Left colon (tissue), 2 donors: ENCODE results near the gene RAB5A. TPM values are rescaled to one million over a fixed set of nuclear protein-coding genes. Genes with fewer than 3 reads are reported as not detected.
A peak's percentile ranks its signal among the peaks of the same experiment; 100 is the strongest.
"Not testable (repeated sequence)": the region's sequence is repeated elsewhere in the genome, so short reads cannot be mapped to it uniquely, and the experiment has no call there.

Source experiments
- ATAC-seq: fragments of 200-7000 bp; cut with Tn5 transposase; one replicate; pipeline ENCODE4 v1.9.1; 2020; ENCODE audit warnings: mild to moderate bottlenecking, moderate library complexity
- DNase-seq, 2 donors: peaks; one replicate each; pipeline ENCODE4 v3.0.0-alpha.2; 2020
- intact Hi-C, 2 donors: fragments of 100-400 bp; cut with DNase I in 1 of 2; cut with micrococcal nuclease in 1 of 2; formaldehyde crosslinking; loops; one replicate each; pipeline versions ENCODE4 v1.11.2 to v1.14.0; 2022; cut with DNase I, micrococcal nuclease
- long read RNA-seq: library from polyadenylated mRNA; unstranded; transcript quantifications from one replicate; pipeline ENCODE4 v2.0.0, GENCODE V29; 2021
- total RNA-seq, 2 donors: library from RNA; stranded (reverse); fragmentation: NEBNext Ultra II Directional; extraction: Animal tissue kit (Norgen Biotek cat#: 25700); gene quantifications; one replicate each; pipeline ENCODE4 v1.2.1, GENCODE V29; 2021
- donor health status: DM: no; HTN: no; CAD: no.
- donor health status: DM: yes; HTN: yes; CAD: no.

RAB5A gene, protein sequence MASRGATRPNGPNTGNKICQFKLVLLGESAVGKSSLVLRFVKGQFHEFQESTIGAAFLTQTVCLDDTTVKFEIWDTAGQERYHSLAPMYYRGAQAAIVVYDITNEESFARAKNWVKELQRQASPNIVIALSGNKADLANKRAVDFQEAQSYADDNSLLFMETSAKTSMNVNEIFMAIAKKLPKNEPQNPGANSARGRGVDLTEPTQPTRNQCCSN
- 10 to 100 TPM; 67.1 to 75.5 TPM for total RNA-seq
- long read RNA-seq, transcript RAB5A-201 (6 exons, 2,536 nt): major isoform, 106 of 113 reads
- long read RNA-seq, partial matches to known transcripts: 1 of 113 reads
- long read RNA-seq, other reads (novel, unspliced or antisense): 6 of 113 reads

DNA sequence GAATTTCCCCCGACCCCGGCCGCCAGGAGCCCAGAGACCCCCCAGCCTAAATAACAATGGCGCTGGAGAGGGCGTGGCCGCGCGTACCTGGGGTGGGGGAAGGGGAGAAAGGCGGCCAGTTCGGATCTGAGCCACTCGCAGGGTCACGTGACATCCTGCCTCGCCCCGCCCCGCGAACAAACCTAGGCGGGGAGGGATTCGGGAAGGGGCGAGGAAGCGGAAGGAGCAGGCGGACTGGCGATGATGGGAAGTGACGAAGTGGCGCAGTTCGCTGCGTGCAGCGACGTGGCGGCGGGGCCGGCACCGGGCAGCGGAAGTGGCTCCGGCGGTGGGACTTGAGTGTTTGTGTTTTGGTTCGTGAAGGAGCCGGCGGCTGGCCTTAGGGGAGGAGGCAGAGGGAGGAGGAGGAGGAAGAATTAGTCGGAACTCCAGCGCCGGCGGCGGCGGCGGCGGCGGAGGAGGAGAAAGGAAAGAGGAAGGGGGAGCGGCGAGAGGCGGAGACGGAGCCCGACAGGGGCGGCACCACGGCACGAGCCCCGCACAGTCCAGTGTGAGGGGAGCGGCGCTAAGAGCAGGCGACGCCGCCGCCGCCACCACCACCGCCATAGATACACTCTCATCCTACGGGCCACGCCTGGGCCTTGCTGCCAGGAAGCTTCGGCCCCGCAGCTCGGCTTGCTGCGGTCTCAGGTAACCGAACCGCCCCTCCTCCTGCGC lies at the start of gene RAB5A:
Gene RAB5A, plus strand, starts transcription at position 266 of the 717 bp plus-strand sequence. CDS start 3,802 bp downstream, outside the sequence.
- intact Hi-C loops: loop anchor here in 1 of 2 donors (5.0 kb wide), 3 partner anchors 60 to 240 kb away; partner anchors contain the start of genes KAT2B and SGO1
- DNase-seq (peak; percentile 98 to 99), ATAC-seq (peak; percentile 88)

DNA sequence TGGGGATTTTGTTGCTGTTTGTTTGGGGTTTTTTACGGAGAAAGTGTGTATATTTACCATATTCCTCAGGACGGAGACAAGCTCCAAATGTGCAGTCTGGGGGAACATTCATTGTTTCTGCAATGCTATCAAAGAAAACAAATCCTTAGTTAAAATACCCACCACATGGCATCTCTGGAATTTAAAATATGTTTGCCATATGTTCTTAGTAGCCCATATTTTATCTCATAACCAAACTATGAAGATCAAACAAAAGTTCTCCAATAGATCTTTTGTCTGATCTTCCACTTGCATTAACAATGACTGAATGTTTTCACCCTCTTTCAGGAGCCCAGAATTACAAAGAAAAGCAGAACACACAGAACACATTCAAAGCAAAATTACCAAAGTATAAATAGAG lies 48.2 kb upstream of the RAB5A start:
- no peak for DNase-seq
- intact Hi-C loops: no loop called here

DNA sequence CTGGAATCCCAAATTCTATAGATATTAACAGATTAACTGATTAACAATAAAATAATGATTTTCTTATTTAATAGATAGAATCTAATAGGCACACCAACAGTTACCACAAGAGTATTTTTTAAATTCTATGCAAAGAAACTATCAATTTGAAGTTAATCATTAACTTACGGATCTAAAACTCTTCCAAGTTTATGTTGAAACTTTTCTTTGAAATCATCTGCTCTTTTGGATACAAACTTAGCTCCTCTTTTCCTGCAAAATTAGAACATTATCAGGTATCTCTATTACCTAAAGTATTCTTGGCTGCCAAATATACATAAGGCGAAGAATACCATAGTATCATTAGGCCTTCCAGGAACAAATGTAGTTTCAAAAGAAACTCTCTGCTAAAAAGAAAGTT lies 47.6 kb upstream of the RAB5A start:
- intact Hi-C loops: no loop called here
- DNase-seq: no peak
- no peak for ATAC-seq

More for the DNA sequence above, 48.2 kb upstream of the RAB5A start:
- no peak for ATAC-seq

DNA sequence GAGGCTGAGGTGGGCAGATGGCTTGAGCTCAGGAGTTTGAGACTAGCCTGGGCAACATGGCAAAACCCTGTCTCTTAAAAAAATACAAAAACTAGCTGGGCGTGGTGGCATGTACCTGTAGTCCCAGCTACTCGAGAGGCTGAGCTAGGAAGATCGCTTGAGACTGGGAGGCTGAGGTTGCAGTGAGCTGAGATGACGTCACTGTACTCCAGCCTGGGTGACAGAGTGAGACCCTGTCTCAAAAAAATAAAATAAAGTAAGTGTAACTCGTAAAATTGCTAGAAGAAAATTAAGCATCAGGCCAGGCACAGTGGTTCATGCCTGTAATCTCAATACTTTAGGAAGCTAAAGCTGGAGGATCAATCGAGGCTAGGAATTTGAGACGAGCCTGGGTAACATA lies 47.1 kb upstream of the RAB5A start:
- intact Hi-C loops: not testable (repeated sequence)

DNA sequence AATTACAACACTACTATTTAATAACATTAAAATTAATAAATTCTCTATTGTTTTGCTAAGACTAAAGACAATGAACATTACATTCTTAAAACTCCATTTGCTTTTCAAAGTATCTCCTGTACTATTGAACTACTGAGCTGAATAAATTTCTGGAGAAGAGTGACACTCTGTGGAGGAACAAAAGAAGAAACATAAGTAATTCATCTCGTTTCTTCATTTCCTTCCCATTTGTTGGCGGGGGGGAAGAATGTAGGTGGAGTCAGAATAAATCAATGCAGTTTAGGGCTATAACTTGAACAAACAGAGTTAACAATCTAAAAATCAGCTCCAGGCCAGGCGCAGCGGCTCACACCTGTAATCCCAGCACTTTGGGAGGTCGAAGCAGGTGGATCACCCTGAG lies 45.6 kb upstream of the RAB5A start:
- ATAC-seq (peak; percentile 85), DNase-seq (peak in 1 of 2 donors; percentile 14)
- intact Hi-C loops: no loop called here

More for the DNA sequence above, 47.1 kb upstream of the RAB5A start:
- DNase-seq, ATAC-seq: not testable (repeated sequence)

DNA sequence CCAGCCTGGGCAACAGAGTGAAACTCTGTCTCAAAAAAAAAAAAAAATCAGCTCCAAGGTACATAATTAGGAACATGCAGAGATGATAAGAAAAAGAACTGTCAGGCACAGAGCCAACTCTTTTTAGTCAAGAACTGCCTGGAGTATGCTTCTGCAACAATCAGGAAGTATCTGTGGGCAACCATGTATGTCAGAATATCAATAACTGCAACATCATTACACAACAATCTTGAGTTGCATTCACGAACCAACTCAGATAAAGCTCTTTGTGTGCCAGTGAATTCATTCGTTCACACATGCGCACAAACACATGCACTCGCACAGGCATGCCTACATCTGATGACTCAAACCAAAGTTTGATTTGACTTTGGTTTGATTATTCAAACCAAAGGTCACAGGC lies 45.0 kb upstream of the RAB5A start:
- intact Hi-C loops: no loop called here
- DNase-seq (no peak), ATAC-seq (peak; percentile 62)

DNA sequence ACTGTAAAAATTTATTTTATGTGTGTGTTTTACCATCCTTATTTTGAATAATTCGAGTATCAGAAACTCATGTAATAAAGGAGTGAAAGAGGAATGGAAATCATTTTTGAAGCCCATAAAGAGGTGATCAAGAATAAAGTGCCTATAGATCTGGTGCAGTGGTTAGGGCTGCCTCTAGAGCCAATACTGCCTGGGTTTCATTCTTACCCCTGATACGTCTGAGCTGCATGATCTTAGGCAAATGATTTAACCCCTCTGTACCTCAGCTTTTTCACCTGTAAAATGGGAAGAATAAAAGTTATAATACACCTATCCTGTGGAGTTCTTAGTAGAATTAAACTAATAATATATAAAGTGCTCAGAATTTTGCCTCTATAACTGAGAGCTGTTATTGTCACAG lies 43.2 kb upstream of the RAB5A start:
- intact Hi-C loops: no loop called here
- ATAC-seq (no peak), DNase-seq (no peak)

DNA sequence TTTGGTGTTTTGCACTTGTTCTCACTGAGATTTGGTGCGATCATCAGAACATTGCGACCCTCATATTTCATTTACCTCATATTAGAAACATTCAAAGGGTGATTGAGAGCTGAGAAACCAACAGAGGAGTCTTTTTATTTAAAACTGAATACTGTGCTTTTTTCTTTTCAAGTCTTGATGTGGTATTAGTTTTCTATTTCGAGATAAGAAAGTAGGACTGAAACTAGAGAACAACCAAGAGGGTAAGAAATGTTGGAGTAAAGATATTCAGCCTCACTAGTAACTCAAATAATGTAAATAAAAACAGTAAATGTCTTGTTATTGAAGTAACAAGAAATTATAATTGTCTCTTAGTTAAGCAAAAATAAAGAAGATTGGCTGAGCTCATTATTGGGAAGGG lies 39.4 kb upstream of the RAB5A start:
- ATAC-seq (no peak), DNase-seq (no peak)
- intact Hi-C loops: no loop called here

DNA sequence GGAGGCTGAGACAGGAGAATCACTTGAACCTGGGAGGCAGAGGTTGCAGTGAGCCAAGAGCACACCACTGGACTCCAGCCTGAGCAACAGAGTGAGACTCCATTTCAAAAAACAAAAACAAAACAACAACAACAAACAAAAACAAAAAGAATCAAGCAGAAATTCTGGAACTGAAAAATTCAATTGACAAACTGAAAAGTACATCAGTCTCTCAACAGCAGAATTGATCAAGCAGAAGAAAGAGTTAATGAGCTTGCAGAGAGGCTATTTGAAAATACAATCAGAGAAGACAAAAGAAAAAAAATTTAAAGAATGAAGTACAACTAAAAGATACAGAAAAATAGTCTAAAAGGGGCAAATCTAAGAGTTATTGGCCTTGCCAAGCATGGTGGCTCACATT lies 35.4 kb upstream of the RAB5A start:
- DNase-seq (no peak), ATAC-seq (no peak)
- intact Hi-C loops: no loop called here

DNA sequence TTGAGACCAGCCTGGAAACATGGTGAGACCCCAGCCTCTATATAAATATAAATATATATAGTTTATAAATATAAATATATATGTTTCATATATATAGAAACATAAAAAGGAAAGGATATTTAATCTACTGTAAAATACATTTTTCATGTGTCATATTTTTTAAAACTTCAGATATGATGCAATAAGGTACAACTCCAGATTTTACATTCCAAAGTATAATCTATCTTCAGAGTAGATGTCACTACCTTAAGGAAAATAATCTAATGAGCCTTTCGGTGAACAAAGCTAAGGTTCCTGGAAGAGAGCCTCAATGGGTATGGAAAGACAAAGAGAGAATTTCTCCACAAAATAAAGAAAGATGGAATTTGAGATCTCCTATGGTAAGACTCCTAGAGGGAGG lies 29.7 kb upstream of the RAB5A start:
- intact Hi-C loops: no loop called here
- ATAC-seq (no peak), DNase-seq (no peak)

DNA sequence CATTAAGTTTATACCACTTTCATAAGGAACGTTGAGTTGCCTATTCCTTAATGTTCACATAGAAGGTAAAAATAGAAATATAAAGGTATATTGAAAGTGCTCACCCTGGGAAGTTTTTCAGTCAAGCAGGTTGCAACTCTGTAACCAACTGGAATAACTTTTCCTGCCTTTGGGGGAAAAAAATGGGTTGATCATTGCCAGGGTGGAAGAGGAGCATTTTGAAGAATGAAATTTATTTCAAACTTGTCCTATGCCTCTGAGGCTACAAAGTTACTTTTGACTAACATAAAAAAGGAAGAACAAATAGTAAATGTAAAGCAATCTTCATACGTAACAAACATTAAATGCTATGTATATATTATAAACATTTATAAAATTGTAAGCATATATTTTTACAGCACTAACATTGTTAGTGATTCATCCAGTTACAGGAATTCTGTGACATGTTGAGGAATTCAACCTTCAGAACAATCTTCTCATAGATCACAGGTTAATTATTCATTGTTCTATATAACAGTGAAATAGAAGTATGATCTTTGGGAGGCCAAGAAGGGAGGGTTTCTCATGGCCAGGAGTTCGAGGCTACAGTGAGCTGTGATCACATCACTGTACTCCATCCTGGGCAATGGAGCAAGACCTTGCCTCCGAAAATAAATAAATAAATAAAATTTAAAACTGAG lies 26.4 kb upstream of the RAB5A start:
- intact Hi-C loops: no loop called here
- DNase-seq (no peak), ATAC-seq (no peak)

DNA sequence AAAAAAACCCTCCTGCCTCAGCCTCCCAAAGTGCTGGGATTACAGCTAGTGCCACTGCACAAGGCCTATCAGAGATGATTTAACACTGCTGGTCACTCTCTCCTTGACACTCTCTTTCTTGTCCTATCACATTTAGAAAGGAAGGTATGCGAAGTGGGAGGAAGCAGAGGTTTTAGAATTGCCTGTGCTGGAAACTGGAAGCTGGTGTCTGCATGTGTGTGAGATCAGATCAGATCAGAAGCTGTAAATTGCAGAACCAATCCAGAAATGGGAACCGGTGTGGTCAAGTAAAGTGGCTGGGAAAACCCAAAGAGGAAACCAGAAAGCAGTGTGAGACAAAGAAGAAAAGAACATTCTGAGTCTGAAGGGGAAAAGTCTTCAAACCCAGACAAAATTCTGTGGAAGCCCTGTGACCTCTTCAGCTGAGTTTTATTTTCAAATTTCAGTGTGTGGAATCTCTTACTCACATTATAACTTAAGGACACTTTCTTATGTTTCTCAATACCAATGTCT lies 15.7 kb upstream of the RAB5A start:
- ATAC-seq (no peak), DNase-seq (no peak)
- intact Hi-C loops: no loop called here

DNA sequence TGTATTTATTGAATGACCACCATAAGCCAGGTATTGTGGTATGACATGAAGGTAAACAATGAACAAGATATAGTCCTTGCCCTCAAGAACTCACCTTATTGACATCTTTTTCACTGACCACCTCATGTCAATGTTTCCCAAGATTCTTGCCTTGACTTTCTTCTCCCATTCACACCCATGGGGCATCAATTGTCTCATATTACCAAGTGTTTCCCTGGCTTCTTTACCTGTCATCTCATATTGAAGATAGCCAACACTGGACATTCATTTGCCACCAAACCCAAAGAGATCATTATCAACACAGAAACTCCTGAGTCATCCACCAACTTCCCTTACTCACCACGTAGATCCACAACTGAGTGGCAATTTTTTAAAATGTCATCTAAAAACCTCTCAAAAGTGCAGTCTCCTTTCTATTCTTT lies 15.1 kb upstream of the RAB5A start:
- intact Hi-C loops: no loop called here
- DNase-seq (no peak), ATAC-seq (no peak)

DNA sequence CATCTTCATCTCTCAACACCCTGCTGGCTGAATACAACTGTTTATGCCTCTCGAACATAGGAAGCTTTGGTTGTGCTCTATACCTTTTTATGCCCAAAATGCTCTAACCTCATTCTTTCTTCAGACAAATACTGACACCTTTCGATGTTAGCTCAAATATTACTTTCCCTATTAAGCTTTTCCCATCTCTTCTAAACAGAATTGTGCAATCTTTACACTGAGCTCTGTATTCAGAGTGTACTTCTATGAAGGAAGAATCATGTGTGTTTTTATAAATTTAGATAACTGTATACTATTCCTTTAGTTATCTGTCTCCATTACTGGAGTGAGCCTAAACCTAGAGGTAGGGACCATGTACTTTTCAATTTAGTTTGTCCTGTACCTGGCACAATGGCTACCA lies 14.5 kb upstream of the RAB5A start:
- DNase-seq (no peak), ATAC-seq (no peak)
- intact Hi-C loops: no loop called here

DNA sequence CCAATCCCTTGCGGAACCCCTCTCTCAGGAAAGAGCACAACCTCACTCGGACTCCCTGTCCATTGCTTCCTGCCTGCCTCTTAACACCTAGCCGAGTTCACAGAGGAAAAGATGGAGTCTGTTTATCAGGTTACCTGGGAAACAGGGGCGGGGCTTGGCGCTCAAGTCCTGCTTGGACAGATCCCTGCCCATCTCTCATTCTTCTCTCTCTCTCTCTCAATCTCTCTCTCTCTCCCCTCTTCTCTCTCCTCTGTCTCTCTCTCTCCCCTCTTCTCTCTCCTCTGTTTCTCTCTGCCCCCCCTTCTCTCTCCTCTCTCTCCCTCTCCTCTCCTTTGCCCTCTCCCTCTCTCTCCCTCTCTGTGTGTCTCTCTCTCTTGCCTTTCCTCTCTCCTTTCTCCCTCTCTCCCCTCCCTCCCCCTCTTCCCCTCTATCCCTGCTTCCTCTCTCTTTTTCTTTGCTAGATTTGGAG lies 12.8 kb upstream of the RAB5A start, which contains the start of gene EFHB:
Gene EFHB, minus strand, starts transcription at position 120 of the 469 bp plus-strand sequence. CDS start 199 bp downstream, outside the sequence.
- intact Hi-C loops: no loop called here
- DNase-seq (peak; percentile 51 to 80), ATAC-seq (peak; percentile 85)

DNA sequence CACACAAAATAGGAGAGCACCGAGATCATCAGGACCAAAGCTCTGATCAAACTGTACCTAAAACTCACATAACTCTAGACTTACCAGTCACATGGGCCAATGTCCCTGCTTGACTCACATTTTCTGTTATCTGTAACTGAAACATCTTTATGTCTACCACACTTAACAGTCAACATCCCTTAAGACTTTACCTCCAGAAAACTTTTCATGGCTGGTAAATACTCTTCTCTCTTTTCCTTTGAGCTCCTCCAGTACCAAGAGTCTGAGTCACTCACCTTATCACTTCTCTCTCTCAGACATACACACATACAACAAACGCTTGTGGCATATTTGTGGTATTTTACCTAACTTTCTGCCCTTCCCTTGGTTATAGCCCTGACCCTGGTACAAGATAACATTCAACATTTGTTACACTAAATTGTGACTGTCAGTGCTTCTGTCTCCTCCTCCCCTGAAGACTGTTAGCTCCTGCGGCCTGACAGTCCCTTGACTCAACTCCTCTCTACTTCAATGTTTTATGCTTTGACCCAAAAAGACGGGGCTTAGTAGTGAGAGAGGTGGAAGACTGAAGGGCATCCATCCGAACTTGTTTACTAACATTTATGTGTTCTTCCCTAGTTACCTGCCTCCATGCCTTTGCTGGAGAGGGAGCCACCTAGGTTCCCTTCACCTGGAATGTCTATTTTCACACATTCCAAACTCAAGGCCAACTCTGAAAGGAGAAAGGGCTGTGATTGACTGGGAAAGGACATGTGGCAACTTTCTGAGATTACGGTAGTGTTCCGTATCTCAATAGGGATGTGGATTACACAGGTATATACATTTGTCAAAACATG lies 9.2 kb upstream of the RAB5A start:
- no peak for ATAC-seq
- DNase-seq: no peak
- intact Hi-C loops: no loop called here

DNA sequence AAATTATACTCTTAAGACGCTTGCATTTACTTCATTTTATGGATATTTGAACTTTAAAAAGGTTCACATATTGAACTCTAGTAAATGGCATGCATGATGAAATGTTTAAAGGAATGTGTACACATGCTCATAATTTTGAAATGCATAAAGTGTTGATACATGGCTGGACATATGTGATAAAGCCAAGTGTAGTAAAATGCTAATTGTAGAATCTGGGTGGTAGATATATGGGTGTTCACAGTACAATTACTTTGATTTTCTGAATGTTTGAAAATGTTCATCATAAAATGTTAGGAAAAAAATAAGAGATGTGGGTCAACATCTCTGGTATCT lies 8.6 kb upstream of the RAB5A start:
- intact Hi-C loops: no loop called here
- DNase-seq (no peak), ATAC-seq (no peak)

DNA sequence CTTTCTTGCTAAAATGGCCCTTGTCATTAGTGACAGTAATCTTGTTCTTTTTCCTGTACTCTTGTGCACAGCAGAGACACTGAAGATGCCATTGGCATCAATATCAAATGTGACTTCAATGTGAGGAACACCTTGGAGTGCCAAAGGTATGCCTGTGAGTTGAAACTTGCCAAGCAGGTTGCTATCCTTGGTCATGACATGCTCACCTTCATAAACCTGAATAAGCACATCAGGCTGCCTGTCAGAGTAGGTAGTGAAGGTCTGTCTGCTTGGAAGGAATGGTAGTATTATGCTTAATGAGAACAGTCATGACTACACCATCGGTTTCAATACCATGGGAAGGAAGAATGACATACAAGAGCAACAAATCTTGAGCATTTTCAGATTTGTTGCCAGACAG lies 6.3 kb upstream of the RAB5A start:
- DNase-seq (no peak), ATAC-seq (no peak)
- intact Hi-C loops: no loop called here
